ENCODE results near the gene BCL2A1.
"Not testable (repeated sequence)": the region's sequence is repeated elsewhere in the genome, so short reads cannot be mapped to it uniquely, and the experiment has no call there.

Gene BCL2A1

DNA sequence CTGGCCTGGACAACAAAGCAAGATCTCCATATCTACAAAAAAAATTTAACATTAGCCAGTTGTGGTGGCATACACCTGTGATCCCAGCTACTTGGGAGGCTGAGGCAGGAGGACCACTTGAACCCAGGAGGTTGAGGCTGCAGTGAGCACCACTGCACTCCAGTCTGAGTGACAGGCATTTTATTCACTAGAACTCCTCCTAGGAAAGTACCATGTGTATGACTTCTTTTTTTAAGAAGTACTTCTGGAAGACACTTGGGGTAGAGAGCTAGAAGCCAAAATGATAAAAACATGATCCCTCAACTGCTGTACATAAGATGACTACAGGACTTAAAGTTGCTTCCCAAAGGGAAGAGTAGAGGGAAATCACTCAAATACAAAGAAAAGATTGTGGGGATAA is 24.0 kb downstream of the BCL2A1 start:
- DNase-seq (ENCODE audit: low spot score) = no peak
- Histone ChIP-seq H3K4me3 (no peak overlapping the region), H3K27ac (no peak overlapping the region)
- no peak for TF ChIP-seq CTCF (IDR thresholded peaks at IDR 0.05)

DNA sequence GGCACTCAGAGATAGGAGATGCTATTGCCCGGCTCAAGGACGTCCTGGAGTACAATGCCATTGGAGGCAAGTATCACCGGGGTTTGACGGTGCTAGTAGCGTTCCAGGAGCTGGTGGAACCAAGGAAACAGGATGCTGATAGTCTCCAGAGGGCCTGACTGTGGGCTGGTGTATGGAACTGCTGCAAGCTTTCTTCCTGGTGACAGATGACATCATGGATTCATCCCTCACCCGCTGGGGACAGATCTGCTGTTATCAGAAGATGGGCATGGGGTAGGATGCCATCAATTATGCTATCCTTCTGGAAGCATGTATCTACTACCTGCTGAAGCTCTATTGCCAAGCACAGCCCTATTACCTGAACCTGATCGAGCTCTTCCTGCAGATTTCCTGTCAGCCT is 26.4 kb downstream of the BCL2A1 start:
- no peak for TF ChIP-seq CTCF (IDR thresholded peaks at IDR 0.05)
- H3K27ac ChIP-seq = no peak overlapping the region
- DNase-seq (ENCODE audit: low spot score) = no peak

GRCh38 chr15:79943820-79944219 is 27.2 kb downstream of the BCL2A1 start:
- DNase-seq (ENCODE audit: low spot score) = no peak
- H3K4me3 ChIP-seq = no peak overlapping the region
- no peak overlapping the region for H3K27ac ChIP-seq
- no peak for TF ChIP-seq CTCF (IDR thresholded peaks at IDR 0.05)

More for the DNA sequence above, 26.4 kb downstream of the BCL2A1 start:
- H3K4me3 ChIP-seq = no peak overlapping the region

DNA sequence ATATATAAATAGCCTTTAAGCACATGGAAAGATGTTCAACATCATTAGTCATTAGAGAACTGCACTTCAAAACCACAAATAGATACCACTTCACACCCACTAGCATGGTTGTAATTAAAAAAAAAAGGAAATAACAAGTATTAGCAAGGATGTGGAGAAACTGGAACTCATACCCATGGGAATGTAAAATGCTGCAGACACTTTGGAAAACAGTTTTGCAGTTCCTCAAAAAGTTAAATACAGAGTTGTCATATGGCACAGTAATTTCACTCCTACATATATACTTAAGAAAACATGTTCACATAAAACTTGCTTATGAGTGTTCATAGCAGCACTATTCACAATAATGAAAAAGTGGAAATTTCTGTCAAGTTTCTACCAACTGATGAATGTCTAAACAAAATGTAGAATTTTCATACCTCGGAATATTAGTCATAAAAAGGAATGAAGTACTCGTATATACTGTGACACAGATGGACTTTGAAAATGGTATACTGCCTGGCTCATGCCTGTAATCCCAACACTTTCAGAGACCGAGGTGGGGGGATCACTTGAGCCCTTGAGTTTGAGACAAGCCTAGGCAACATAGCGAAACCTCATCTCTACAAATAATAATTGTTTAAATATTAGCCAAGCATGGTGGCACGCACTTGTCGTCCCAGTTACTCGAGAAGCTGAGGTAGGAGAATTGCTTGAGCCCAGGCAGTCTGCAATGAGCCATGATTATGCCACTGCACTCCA is 28.1 kb downstream of the BCL2A1 start:
- TF ChIP-seq CTCF (IDR thresholded peaks at IDR 0.05) = no peak
- no peak for DNase-seq (ENCODE audit: low spot score)
- no peak overlapping the region for H3K27ac ChIP-seq
- no peak overlapping the region for H3K4me3 ChIP-seq

DNA sequence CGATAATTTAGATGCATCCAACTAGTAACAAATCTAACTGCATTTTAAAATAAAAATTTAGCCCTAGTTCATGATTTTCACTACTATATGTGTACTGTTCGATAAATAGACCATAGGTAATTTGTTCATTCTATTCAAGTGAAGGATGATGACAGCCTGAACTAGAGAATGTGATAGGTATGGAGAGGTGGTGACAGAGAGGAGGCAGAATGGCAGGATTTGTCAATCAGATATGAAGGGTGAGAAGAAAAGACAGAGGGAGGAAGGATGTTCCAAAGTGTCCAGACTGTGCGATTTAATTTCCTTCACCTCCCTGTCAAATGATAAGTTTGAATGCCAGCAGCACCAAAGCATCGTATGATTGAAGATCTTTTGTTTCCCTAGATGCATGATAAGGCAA is 31.6 kb downstream of the BCL2A1 start:
- TF ChIP-seq CTCF (IDR thresholded peaks at IDR 0.05) = no peak
- no peak for DNase-seq (ENCODE audit: low spot score)
- no peak overlapping the region for H3K27ac ChIP-seq

DNA sequence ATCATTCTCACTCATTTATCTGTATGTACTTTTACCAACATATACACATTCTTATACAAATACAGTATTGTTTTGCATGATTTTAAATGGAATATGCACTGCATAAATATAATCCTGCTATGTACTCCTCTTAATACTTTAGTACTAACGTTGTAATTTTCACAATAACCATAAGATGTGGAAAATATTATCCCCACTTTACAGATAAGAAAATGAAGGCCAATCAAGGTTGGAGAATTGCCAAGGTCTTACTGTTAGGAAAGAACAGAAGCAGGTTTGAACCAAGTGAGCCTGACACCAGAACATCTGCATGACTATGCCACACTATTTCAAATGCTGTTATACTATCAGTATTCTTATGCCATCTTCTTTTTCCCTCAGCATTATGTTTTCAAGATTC is 32.9 kb downstream of the BCL2A1 start:
- TF ChIP-seq CTCF (IDR thresholded peaks at IDR 0.05) = no peak
- no peak overlapping the region for H3K27ac ChIP-seq
- no peak overlapping the region for H3K4me3 ChIP-seq
- DNase-seq (ENCODE audit: low spot score) = no peak

More for the DNA sequence above, 31.6 kb downstream of the BCL2A1 start:
- H3K4me3 ChIP-seq = no peak overlapping the region

GRCh38 chr15:79935556-79936201 is 35.3 kb downstream of the BCL2A1 start:
- not testable (repeated sequence) for H3K4me3 ChIP-seq; H3K27ac ChIP-seq; DNase-seq (ENCODE audit: low spot score)
